Fibroblast of skin of left quadriceps (primary cell): ENCODE results near the gene ORMDL1.
"Not testable (repeated sequence)": the region's sequence is repeated elsewhere in the genome, so short reads cannot be mapped to it uniquely, and the experiment has no call there.

Source experiments
- DNase-seq, 2 experiments: peaks; one replicate each; pipeline ENCODE4 v3.0.0-alpha.2; 2013; ENCODE audit warnings: low read depth in 2 of 2

The ORMDL1 gene

DNA sequence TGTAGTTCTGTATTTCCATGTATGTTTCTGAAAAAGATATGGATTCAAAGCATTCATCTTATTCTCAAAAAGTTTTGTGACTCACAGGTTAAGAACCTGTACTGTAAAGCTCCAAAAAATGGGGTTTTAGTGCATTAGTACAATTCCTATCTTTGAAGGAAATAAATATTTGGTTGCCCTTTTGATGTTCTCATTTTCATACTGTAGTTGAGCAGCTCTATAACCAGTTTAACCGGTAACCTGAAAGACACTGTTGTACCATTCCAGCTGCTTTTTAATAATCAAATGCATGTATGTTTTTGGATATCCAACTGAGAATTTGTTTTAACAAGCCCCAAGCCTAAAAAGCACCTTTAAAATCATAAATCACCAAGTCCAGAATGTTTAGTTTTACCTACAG lies 11.9 kb downstream of the ORMDL1 start:
- DNase-seq, result no peak

DNA sequence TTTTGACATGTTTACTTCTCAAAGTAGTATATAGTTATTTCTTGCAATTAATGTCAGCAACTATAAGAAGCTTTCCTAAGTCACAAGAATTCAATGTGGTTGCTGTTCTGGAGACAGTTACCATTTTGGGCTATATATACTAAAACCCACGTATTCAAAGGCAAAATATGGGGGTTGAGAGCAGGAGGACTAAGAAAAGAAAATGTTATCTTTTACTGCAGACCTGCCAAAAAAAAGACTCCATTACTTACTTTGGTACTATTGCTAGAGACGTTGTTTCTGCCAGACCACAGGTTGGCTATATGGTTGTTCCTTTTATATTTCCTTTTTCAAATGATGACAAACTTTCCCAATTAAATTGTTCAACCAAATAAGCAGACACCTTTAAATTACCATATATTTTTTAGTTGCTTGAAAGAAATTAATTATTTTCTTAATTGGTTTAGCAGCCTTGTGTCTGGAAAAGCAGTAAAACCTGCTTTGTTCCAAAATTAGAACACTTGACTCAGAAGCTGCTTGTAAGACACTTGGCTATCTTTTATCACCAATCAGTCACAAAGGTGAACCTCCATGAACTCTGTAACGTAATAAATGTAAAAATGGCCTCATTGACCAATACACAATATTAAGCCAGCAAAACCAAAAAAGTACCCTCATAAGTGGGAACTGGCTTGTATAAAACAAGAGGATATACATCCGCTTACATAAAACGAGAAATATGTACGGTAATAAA lies 13.4 kb downstream of the ORMDL1 start:
- DNase-seq, result no peak

DNA sequence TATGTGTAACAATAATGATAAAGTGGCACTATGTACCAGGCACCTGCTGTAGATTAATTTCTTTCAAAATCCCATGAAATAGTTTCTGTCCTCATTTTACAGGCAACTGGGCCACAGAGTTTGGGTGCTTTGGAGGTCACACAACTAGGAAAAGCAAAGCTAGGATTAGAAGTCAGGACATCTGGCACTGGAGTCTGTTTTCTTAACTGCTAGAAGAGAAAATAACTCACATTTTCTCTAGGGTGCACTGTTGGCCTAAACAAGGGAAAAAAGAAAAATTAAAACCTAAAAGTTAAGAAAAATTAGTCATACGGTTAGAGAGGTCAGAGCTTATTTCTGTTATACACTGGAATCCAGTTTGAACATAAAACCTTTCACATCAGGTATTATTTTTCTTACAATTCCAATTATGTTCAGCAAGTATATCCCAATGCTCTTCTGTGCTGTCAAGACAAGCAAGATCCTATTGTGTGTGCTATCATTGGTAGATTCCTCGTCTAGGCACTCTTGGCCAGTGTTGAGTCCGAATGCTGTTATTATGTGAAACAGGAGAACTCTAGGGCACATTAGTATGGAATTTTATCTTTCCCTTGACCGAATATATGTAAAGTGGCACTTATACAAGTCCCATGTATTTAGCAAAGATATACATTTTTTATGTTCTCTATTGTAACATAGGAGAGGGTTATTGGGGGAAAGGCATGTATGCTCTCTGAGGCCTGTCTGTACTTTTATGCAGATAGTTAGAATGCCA lies 20.1 kb downstream of the ORMDL1 start:
- DNase-seq, result no peak

DNA sequence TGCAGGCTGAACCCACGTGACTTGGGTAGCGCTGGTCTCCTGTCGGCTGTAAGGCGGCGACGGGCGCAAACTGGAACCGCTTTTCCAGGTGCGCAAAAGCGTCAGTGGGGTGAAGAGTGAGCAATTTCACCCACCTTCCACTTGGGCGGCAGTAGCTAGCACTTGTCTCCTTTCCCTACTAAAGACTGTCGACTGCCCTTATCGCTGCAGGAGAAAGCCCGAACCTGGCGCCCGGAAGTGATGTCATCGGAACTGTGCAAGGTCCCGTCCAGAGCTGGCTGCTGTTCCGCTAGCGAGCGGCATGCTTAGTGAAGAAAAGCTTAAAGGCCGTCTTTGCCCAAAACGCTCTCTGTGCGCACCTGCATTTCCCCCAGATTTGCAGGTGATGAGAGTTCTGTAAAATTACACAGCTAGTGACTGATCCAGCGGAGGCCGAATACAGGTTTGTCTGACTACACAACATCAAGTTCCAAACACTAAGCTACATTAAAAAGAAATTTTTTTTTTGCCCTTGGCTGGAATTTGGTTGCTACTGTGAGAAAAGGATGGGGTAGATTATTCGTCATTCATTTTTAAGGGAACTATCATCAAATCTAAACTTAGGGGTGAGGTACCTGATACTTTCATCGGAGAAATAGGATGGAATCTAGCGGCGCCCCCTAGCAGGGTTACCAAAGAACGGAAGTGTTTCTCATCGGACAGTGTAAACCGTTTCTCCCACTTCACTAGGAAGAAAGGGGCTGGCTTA lies 21.4 kb downstream of the ORMDL1 start, which contains the start of gene OSGEPL1:
Gene OSGEPL1, minus strand, starts transcription at position 242 of the 748 bp plus-strand sequence. CDS start 1,152 bp downstream, outside the sequence.
- DNase-seq, result peak; percentile 73 to 78

DNA sequence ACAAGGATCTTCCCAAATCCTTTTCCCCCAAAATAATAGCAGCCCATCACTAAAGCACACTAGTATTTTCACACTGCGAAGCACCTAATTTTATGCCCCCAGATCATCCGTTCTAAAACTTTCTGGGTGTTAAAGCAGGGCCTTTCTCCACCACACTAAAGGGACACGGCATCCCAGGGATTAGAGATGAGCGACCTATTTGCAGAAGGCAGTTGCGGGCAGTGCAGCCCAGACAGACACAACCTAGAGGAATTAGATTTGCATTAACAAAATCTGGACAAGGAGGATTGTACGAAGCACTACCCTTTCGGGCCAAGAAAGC lies 21.9 kb downstream of the ORMDL1 start:
- no peak for DNase-seq

DNA sequence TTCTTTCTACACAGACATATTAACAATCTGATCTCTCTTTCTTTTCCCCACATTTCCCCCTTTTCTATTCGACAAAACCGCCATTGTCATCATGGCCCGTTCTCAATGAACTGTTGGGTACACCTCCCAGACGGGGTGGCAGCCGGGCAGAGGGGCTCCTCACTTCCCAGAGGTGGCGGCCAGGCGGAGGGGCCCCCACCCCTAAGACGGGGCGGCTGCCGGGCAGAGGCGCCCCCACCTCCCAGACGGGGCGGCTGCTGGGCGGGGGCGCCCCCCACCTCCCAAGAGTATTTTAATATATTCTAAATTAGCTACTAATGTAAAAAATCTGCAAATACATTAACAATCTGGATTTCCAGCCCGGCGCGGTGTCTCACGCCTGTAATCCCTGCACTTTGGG lies 24.0 kb downstream of the ORMDL1 start:
- DNase-seq, result not testable (repeated sequence)

DNA sequence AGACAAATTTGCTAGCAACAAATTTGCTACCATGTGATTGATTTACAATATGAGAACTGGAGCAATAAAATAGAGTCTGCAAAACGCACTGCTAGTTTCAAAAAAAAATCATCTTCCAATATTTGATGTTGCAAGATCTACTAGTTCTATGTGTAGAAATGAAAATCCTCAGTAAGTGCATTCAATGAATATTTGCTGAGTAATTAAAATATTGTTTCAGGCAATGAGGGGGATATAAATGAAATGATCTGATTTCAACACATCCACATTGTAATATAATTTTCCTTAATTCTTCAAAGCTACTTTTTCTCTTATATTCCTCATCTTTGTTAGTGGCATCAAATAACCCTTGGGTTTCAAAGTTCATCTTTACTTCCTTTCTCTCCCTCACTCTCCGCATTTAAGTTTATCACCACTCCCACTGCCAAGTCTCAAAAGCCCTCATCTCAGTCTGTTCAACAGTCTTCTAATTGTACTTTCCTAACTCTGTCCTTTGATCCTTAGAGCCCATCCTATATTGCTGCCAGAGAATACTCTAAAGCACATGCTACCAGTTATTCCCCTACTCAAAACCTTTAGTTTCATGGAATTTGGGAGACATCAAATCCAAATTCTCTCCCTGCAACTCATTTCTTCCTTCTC lies 27.7 kb downstream of the ORMDL1 start:
- no peak for DNase-seq

DNA sequence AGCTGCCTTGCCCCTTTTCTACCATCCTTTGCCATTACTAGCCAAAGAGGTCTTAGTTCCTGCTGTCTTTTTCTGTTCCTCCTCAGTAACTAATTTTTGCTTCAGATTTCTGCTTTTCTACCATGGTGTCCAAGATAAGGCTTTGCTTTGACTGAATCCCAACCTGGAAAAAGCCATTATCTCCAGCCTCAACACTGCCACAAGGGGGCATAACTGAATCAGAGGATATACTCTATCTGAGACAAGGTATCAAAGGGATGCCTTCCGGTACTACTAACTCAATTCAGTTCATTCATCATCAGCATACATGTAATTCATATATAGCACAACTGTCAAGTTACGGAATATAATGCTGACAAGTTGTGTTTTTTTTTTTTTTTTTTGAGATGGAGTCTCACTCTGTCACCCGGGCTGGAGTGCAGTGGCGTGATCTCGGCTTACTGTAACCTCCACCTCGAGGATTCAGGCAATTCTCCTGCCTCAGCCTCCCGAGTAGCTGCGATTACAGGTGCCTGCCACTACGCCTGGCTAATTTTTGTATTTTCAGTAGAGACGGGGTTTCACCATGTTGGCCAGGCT lies 33.0 kb downstream of the ORMDL1 start:
- peak in 1 of 2 experiments; percentile 8 for DNase-seq

DNA sequence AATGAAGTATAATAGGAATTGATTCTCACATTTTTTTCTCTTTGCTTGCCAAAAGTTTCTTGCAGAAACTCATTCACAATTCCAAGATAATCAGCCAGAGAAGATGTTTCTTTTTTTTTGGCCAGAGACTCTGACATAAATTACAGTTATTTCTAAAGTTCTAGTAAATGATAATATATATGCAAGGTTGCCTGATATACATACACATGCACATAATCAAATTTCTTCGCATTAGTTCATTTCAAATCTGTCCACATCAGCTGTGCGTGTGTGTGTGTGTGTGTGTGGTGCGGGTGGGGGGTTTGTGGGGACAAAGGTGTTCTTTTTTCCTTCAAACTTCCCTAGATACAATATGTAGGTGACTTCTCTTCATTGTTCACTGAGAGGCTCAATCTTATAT lies 54.7 kb downstream of the ORMDL1 start:
- no peak for DNase-seq

DNA sequence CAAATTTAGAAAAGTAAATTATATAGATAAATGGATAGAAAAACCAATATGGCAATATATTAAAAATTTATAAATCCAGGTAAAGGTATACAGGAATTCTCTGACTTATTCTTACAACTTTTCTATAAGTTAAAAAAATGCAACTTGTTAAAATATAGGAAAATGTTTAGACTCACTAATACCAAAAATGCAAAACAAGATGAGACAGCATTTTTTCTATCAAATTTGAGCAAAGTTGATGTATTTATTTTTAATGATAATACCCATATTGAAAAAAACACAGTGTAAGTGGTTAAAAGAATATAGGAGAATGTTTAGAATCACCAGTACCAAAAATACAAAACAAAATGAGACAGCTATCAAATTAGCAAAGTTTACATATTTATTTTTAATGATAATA lies 57.3 kb downstream of the ORMDL1 start:
- no peak for DNase-seq

DNA sequence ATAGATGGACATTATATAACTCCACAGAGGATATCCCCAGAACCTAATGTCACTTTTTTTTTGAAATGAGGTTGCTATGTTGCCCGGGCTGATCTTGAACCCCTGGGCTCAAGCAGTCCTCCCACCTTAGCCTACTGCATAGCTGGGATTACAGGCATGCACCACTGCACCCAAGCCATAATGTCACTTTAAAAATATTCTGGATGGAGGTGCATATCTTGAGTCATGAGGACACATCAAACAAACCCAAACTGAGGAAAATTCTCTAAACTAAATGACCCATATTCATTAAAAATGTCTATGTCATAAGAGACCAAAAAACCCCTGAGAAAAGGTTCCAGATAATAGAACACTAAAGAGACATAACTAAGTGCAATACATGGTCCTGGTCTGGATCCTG lies 57.9 kb downstream of the ORMDL1 start:
- DNase-seq, result no peak

DNA sequence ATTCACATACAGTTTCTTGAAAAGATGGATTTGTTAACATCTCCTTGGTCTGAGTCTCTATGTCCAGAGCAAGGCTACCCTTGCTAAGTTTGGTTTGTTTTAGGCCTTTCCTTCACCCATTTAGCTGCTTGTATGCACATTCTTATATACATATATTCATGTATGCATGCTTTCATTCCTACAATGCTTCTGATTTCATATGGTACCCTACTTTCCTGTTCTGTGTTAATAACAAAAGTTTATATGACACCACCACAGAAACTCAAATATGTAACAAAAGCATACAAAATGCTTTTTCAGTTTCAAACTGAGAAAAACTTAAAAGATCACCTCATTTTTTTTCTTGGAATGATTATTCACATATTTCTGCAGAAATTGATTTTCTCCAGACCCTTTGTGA lies 60.9 kb downstream of the ORMDL1 start:
- no peak for DNase-seq
